IMR-90 (cell line): ENCODE data around the gene DBNDD1. TPM values are rescaled to one million over a fixed set of nuclear protein-coding genes. Genes with fewer than 3 reads are reported as not detected.

Experiments used
- ATAC-seq: fragments of 200-7000 bp; cut with Tn5 transposase; 2 replicates; pipeline ENCODE4 v1.9.1; 2020; ENCODE audit warnings: low read depth, mild to moderate bottlenecking, moderate library complexity
- BruUV-seq: library from RNA; stranded (reverse); fragments of 400-500 nt; replicated peaks from 2 replicates; lab custom pipeline; 2021; lab: Mats Ljungman, UMichigan
- CTCF ChIA-PET: fragments of 300-600 bp; formaldehyde crosslinking; extraction: SDS; loops from one replicate; lab custom pipeline; 2021; ENCODE audit warnings: antibody characterized with exemption; lab: Yijun Ruan, JAX
- POLR2A ChIA-PET: fragments of 300-600 bp; sonication (Branson Sonifier 250); formaldehyde crosslinking; loops from one replicate; lab custom pipeline; 2022; ENCODE audit warnings: antibody characterized with exemption; ENCODE audit not compliant: unreplicated experiment; lab: Charles Lee
- DNase-seq: peaks from one replicate; pipeline ENCODE4 v3.0.0; 2013
- H2AFZ ChIP-seq: replicated peaks from 2 replicates; pipeline ENCODE3; 2013; ENCODE audit warnings: low read length, mild to moderate bottlenecking; ENCODE audit not compliant: poor library complexity
- H2AK5ac ChIP-seq: 2 replicates; pipeline ENCODE4 v1.6.1; 2013; ENCODE audit warnings: low read depth, low read length, inconsistent platforms
- H2AK9ac ChIP-seq: replicated peaks from 2 replicates; pipeline ENCODE3; 2013; ENCODE audit warnings: mild to moderate bottlenecking, low read depth, low read length, moderate library complexity; ENCODE audit not compliant: poor library complexity
- H2BK120ac ChIP-seq: 2 replicates; pipeline ENCODE4 v1.6.1; 2013; ENCODE audit warnings: low read depth, low read length, inconsistent platforms
- H2BK15ac ChIP-seq: 3 replicates; pipeline ENCODE4 v1.6.1; 2013; ENCODE audit warnings: low read depth, low read length, inconsistent platforms
- H2BK20ac ChIP-seq: 2 replicates; pipeline ENCODE4 v1.6.1; 2013; ENCODE audit warnings: low read depth, mild to moderate bottlenecking, inconsistent platforms, low read length, moderate library complexity
- H2BK5ac ChIP-seq: 2 replicates; pipeline ENCODE4 v1.6.1; 2013; ENCODE audit warnings: mild to moderate bottlenecking, low read depth, low read length, inconsistent platforms; ENCODE audit not compliant: poor library complexity, severe bottlenecking
- H3K14ac ChIP-seq: replicated peaks from 2 replicates; pipeline ENCODE4 v1.6.1; 2013; ENCODE audit warnings: low read depth, low read length, inconsistent platforms
- H3K18ac ChIP-seq: 2 replicates; pipeline ENCODE4 v1.6.1; 2013; ENCODE audit warnings: low read depth, low read length, control low read depth
- H3K23ac ChIP-seq: 2 replicates; pipeline ENCODE4 v1.6.1; 2013; ENCODE audit warnings: low read depth, low read length, inconsistent platforms
- H3K27ac ChIP-seq: 2 replicates; pipeline ENCODE4 v1.5.1; 2013; ENCODE audit warnings: mild to moderate bottlenecking, control low read depth, low read length; ENCODE audit not compliant: insufficient read depth
- H3K27me3 ChIP-seq: 2 replicates; pipeline ENCODE4 v1.6.1; 2013; ENCODE audit warnings: low read length; ENCODE audit not compliant: control insufficient read depth, insufficient read depth
- H3K36me3 ChIP-seq: 2 replicates; pipeline ENCODE4 v1.6.1; 2013; ENCODE audit warnings: low read length, mixed read lengths; ENCODE audit not compliant: control insufficient read depth, insufficient read depth
- H3K4ac ChIP-seq: 2 replicates; pipeline ENCODE4 v1.6.1; 2013; ENCODE audit warnings: low read depth, low read length, inconsistent platforms
- H3K4me1 ChIP-seq: 2 replicates; pipeline ENCODE4 v1.6.1; 2013; ENCODE audit warnings: low read length, mixed read lengths; ENCODE audit not compliant: control insufficient read depth, insufficient read depth
- H3K4me2 ChIP-seq: 2 replicates; pipeline ENCODE4 v1.6.1; 2013; ENCODE audit warnings: low read depth, mild to moderate bottlenecking, control low read depth, low read length, moderate library complexity
- H3K4me3 ChIP-seq: 2 replicates; pipeline ENCODE4 v1.5.1; 2013; ENCODE audit warnings: low read depth, mild to moderate bottlenecking, control low read depth, low read length, moderate library complexity; ENCODE audit not compliant: insufficient read depth
- H3K56ac ChIP-seq: 2 replicates; pipeline ENCODE4 v1.6.1; 2013; ENCODE audit warnings: low read length, inconsistent platforms; ENCODE audit not compliant: insufficient read depth; ENCODE audit errors: extremely low read depth
- H3K79me1 ChIP-seq, 2 experiments: 2 replicates each; pipeline ENCODE4 v1.6.1; 2013; ENCODE audit warnings: low read length in 2 of 2, inconsistent platforms in 1 of 2, low read depth in 1 of 2
- H3K9ac ChIP-seq: 2 replicates; pipeline ENCODE4 v1.6.1; 2013; ENCODE audit warnings: low read depth, low read length, control low read depth
- H3K9me1 ChIP-seq: 2 replicates; pipeline ENCODE4 v1.6.1; 2013; ENCODE audit warnings: low read length, inconsistent platforms; ENCODE audit not compliant: insufficient read depth
- H3K9me3 ChIP-seq: 2 replicates; pipeline ENCODE4 v1.6.1; 2013; ENCODE audit warnings: low read length; ENCODE audit not compliant: control insufficient read depth, insufficient read depth
- H4K20me1 ChIP-seq: 2 replicates; pipeline ENCODE4 v1.6.1; 2013; ENCODE audit warnings: low read length, inconsistent platforms; ENCODE audit not compliant: insufficient read depth
- H4K5ac ChIP-seq: 2 replicates; pipeline ENCODE4 v1.6.1; 2013; ENCODE audit warnings: mild to moderate bottlenecking, low read depth, low read length, control low read depth
- H4K8ac ChIP-seq, 2 experiments: 2 replicates each; pipeline ENCODE4 v1.6.1; 2013; ENCODE audit warnings: low read depth in 2 of 2, low read length in 2 of 2, control low read depth in 1 of 2, inconsistent platforms in 1 of 2
- H4K91ac ChIP-seq: 2 replicates; pipeline ENCODE4 v1.6.1; 2013; ENCODE audit warnings: low read depth, low read length, inconsistent platforms; ENCODE audit not compliant: insufficient read depth
- BHLHE40 ChIP-seq: fragments of 150-350 bp; IDR thresholded peaks from 2 replicates; pipeline ENCODE4 v1.6.1; 2016; ENCODE audit warnings: mild to moderate bottlenecking, low read depth, low read length
- CEBPB ChIP-seq: IDR thresholded peaks from 2 replicates; pipeline ENCODE4 v1.6.1; 2012; ENCODE audit warnings: low read depth, low read length, improper control_type of control experiment
- CHD1 ChIP-seq: IDR thresholded peaks from 2 replicates; pipeline ENCODE4 v1.6.1; 2012; ENCODE audit warnings: low read depth, low read length, improper control_type of control experiment
- CTCF ChIP-seq: conservative IDR thresholded peaks from 2 replicates; pipeline ENCODE4 v1.5.1; 2012; ENCODE audit warnings: mild to moderate bottlenecking, low read depth, low read length, improper control_type of control experiment
- FOS ChIP-seq: fragments of 150-350 bp; IDR thresholded peaks from 2 replicates; pipeline ENCODE4 v1.6.1; 2016; ENCODE audit warnings: low read depth, low read length
- MAFK ChIP-seq: IDR thresholded peaks from 2 replicates; pipeline ENCODE4 v1.6.1; 2012; ENCODE audit warnings: low read depth, low read length, improper control_type of control experiment
- MAZ ChIP-seq: IDR thresholded peaks from 2 replicates; pipeline ENCODE4 v1.6.1; 2012; ENCODE audit warnings: low read depth, mild to moderate bottlenecking, low read length, improper control_type of control experiment, moderate library complexity, borderline replicate concordance
- MXI1 ChIP-seq: IDR thresholded peaks from 2 replicates; pipeline ENCODE4 v1.6.1; 2012; ENCODE audit warnings: low read depth, mild to moderate bottlenecking, low read length, moderate library complexity, borderline replicate concordance
- NFE2L2 ChIP-seq: fragments of 150-350 bp; IDR thresholded peaks from 2 replicates; pipeline ENCODE4 v1.6.1; 2016; ENCODE audit warnings: low read depth, mild to moderate bottlenecking, low read length
- POLR2A ChIP-seq: IDR thresholded peaks from 2 replicates; pipeline ENCODE4 v1.6.1; 2012; ENCODE audit warnings: mild to moderate bottlenecking, low read depth, low read length
- RAD21 ChIP-seq: IDR thresholded peaks from 2 replicates; pipeline ENCODE4 v1.6.1; 2012; ENCODE audit warnings: low read length, improper control_type of control experiment
- RCOR1 ChIP-seq: IDR thresholded peaks from 2 replicates; pipeline ENCODE4 v1.6.1; 2012; ENCODE audit warnings: mild to moderate bottlenecking, low read length, improper control_type of control experiment; ENCODE audit not compliant: insufficient replicate concordance
- RFX5 ChIP-seq: IDR thresholded peaks from 2 replicates; pipeline ENCODE4 v1.8.0; 2012; ENCODE audit warnings: low read depth, mild to moderate bottlenecking, low read length, moderate library complexity
- SMC3 ChIP-seq: fragments of 150-350 bp; IDR thresholded peaks from 2 replicates; pipeline ENCODE4 v1.6.1; 2016; ENCODE audit warnings: low read depth, mild to moderate bottlenecking, antibody characterized with exemption, low read length, moderate library complexity
- USF2 ChIP-seq: fragments of 150-350 bp; IDR thresholded peaks from 2 replicates; pipeline ENCODE4 v1.6.1; 2017; ENCODE audit warnings: mild to moderate bottlenecking, antibody characterized with exemption, low read length, low read depth
- WGBS, 2 experiments: methylation state at CpG; one replicate each; pipeline versions ENCODE4 v1.1.5 to v1.1.7; 2013; ENCODE audit warnings: missing lambda C conversion rate in 2 of 2; ENCODE audit not compliant: insufficient read length in 1 of 2; ENCODE audit errors: extremely low coverage in 2 of 2; 5-methylcytosine and 5-hydroxymethylcytosine counted together
- dilution Hi-C: fragments of 300-500 bp; cut with HindIII; formaldehyde crosslinking; loops from one replicate; pipeline ENCODE4 v1.14.3; 2018; ENCODE audit warnings: low sequenced_read_pairs; ENCODE audit not compliant: unreplicated experiment
- in situ Hi-C: fragments of 300-500 bp; cut with MboI; formaldehyde crosslinking; loops from 3 replicates; pipeline ENCODE4 v1.14.3; 2019; ENCODE audit warnings: low sequenced_read_pairs, inconsistent platforms, mixed read lengths
- intact Hi-C: fragments of 100-400 bp; cut with micrococcal nuclease; formaldehyde crosslinking; loops from 2 replicates; pipeline ENCODE4 v1.10.0; 2022
- polyA plus RNA-seq, 3 experiments: library from polyadenylated mRNA; depleted of rRNA; stranded (reverse); fragments of >200 nt; gene quantifications; 2 replicates each; pipeline ENCODE4 v1.2.3, GENCODE V29; 2012; ENCODE audit warnings: low replicate concordance in 1 of 3
- total RNA-seq: library from RNA; depleted of rRNA; stranded (reverse); fragments of >200 nt; gene quantifications from 2 replicates; pipeline ENCODE4 v1.2.3, GENCODE V29; 2012
- TF ChIP-seq, protein P1 (sequence below): fragments of 150-350 bp; IDR thresholded peaks from 2 replicates; pipeline ENCODE4 v1.6.1; 2016; ENCODE audit warnings: low read depth, mild to moderate bottlenecking, low read length, moderate library complexity, borderline replicate concordance

DBNDD1 gene
- total and polyA plus RNA-seq, 2 of the 4 experiments (the other 2 are of a cell fraction), result 3.4 to 23.0 TPM

DNA sequence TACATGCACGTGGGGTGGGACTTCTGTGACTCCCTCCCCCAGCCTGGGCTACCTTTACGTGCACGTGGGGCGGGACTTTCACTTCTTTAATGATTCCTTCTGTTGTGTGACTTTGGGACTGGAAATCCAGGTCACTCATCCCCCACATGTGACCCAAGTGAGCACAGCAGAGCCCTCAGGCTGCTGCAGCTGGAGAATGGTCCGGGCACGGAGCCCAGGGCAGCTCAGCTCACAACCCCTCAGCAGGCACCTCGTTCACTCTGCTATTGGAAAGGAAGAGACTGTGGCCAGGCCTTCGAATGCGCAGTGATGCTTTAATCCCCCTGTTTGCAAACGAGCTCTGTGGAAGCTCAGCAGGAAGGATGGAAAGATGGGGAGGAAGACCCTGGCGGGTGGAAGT lies 14.7 kb downstream of the DBNDD1 start:
- in situ Hi-C loops (no loop called here), dilution Hi-C loops (no loop called here), intact Hi-C loops (no loop called here)
- no peak overlapping the region for H2BK120ac ChIP-seq
- H3K4me3 ChIP-seq, result no peak overlapping the region
- H3K9me3 ChIP-seq, result no peaks in the 10 kb centered on the region
- H3K9ac ChIP-seq, result no peak overlapping the region
- H3K4me2 ChIP-seq, result no peak overlapping the region
- H3K14ac ChIP-seq, result no peak overlapping the region
- 40% methylated on average over 1 of the region's 11 CpGs; no CpG with 5 or more reads in 1 of the 2 experiments for WGBS, 2 experiments
- H3K56ac ChIP-seq, result no peak overlapping the region
- H4K8ac ChIP-seq, result no peak overlapping the region
- no peaks in the 10 kb centered on the region for H3K79me1 ChIP-seq
- H2BK20ac ChIP-seq, result no peak overlapping the region
- CTCF ChIA-PET, result no interaction called here
- H3K36me3 ChIP-seq, result peaks cover 4% of the 10 kb centered on the region
- H3K23ac ChIP-seq, result no peak overlapping the region
- no TSS peak for BruUV-seq
- H2AFZ ChIP-seq, result no peak overlapping the region
- H2AK9ac ChIP-seq, result no peak overlapping the region
- H2BK15ac ChIP-seq, result no peak overlapping the region
- DNase-seq, result no peak
- H4K20me1 ChIP-seq, result no peaks in the 10 kb centered on the region
- no peaks in the 10 kb centered on the region for H3K4me1 ChIP-seq
- H3K18ac ChIP-seq, result no peak overlapping the region
- no peak overlapping the region for H2AK5ac ChIP-seq
- H4K91ac ChIP-seq, result no peak overlapping the region
- 0 out of 2 replicates have a peak, but pooled peaks cover 4% of the 10 kb centered on the region for H3K9me1 ChIP-seq
- ATAC-seq, result no peak
- no peak overlapping the region for H3K4ac ChIP-seq
- no peak overlapping the region for H4K5ac ChIP-seq
- TF ChIP-seq MXI1, result no peak
- no peak for TF ChIP-seq NFE2L2
- TF ChIP-seq, protein P1, sequence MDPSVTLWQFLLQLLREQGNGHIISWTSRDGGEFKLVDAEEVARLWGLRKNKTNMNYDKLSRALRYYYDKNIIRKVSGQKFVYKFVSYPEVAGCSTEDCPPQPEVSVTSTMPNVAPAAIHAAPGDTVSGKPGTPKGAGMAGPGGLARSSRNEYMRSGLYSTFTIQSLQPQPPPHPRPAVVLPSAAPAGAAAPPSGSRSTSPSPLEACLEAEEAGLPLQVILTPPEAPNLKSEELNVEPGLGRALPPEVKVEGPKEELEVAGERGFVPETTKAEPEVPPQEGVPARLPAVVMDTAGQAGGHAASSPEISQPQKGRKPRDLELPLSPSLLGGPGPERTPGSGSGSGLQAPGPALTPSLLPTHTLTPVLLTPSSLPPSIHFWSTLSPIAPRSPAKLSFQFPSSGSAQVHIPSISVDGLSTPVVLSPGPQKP, result no peak
- TF ChIP-seq CEBPB, result no peak
- TF ChIP-seq MAZ, result no peak
- no peak for TF ChIP-seq RAD21
- no peak for TF ChIP-seq FOS
- TF ChIP-seq MAFK, result no peak
- TF ChIP-seq CTCF, result no peak
- TF ChIP-seq CHD1, result no peak
- no peak for TF ChIP-seq SMC3
- no peak for TF ChIP-seq RCOR1
- no peak for TF ChIP-seq USF2
- no peak for TF ChIP-seq POLR2A
- TF ChIP-seq RFX5, result no peak
- TF ChIP-seq BHLHE40, result no peak
- no peak overlapping the region for H3K27ac ChIP-seq
- POLR2A ChIA-PET, result no interaction called here
- H3K27me3 ChIP-seq, result no peaks in the 10 kb centered on the region
- H2BK5ac ChIP-seq, result no peak overlapping the region
